GM12892 (cell line): ENCODE results near the gene ABCA7.

Experiments
- POLR2A ChIP-seq: IDR thresholded peaks from 2 replicates; pipeline ENCODE4 v1.6.1; 2011; ENCODE audit warnings: low read depth, low read length, control low read depth
- POLR2AphosphoS5 ChIP-seq: IDR thresholded peaks from 2 replicates; pipeline ENCODE4 v1.6.1; 2011; ENCODE audit warnings: low read depth, low read length, control low read depth
- TAF1 ChIP-seq: IDR thresholded peaks from 2 replicates; pipeline ENCODE4 v1.6.1; 2011; ENCODE audit warnings: low read depth, mild to moderate bottlenecking, control low read depth, low read length, borderline replicate concordance

- TF ChIP-seq POLR2A (no peak), POLR2AphosphoS5 (no peak), TAF1 (no peak)
Observed at GRCh38 chr19:1111641-1112267, 71.8 kb downstream of the ABCA7 start.
